Type B pancreatic cell (in vitro differentiated cells): ENCODE data around the gene KRT24. TPM values are rescaled to one million over a fixed set of nuclear protein-coding genes. Genes with fewer than 3 reads are reported as not detected.

Experiments used
- DNase-seq: peaks from one replicate; pipeline ENCODE4 v3.0.0; 2021; ENCODE audit warnings: mixed read lengths; ENCODE audit not compliant: unreplicated experiment; ENCODE audit errors: extremely low spot score
- H3K27ac Mint-ChIP-seq: 2 replicates; pipeline ENCODE4 v1.8.0; 2021; ENCODE audit warnings: mild to moderate bottlenecking, mixed read lengths
- H3K27me3 Mint-ChIP-seq: 2 replicates; pipeline ENCODE4 v1.8.0; 2021; ENCODE audit warnings: mixed read lengths
- H3K36me3 Mint-ChIP-seq: 2 replicates; pipeline ENCODE4 v1.8.0; 2021; ENCODE audit warnings: mixed read lengths
- H3K4me1 Mint-ChIP-seq: one replicate; pipeline ENCODE4 v1.8.0; 2021; ENCODE audit warnings: mixed read lengths; ENCODE audit not compliant: unreplicated experiment
- H3K4me3 Mint-ChIP-seq: 2 replicates; pipeline ENCODE4 v1.8.0; 2021; ENCODE audit warnings: mild to moderate bottlenecking, mixed read lengths
- H3K9me3 Mint-ChIP-seq: 2 replicates; pipeline ENCODE4 v1.8.0; 2021; ENCODE audit warnings: mixed read lengths
- total RNA-seq: library from RNA; stranded (reverse); gene quantifications from 2 replicates; pipeline ENCODE4 v1.2.1, GENCODE V29; 2021; ENCODE audit warnings: low replicate concordance
- TF ChIP-seq, protein P1 (sequence below): fragments of 200-600 bp; sonication (generic); conservative IDR thresholded peaks from 2 replicates; pipeline ENCODE4 v1.5.0; 2021; ENCODE audit warnings: antibody characterized with exemption, mild to moderate bottlenecking

The KRT24 gene
- total RNA-seq, 1 donor from 2014 or later, result not detected

GRCh38 chr17:40695874-40696472 is 7.6 kb downstream of the KRT24 start:
- peaks cover 3% of the 10 kb centered on the region for H3K27me3 Mint-ChIP-seq
- no peak for DNase-seq
- H3K4me3 Mint-ChIP-seq, result no peak overlapping the region
- TF ChIP-seq, protein P1, sequence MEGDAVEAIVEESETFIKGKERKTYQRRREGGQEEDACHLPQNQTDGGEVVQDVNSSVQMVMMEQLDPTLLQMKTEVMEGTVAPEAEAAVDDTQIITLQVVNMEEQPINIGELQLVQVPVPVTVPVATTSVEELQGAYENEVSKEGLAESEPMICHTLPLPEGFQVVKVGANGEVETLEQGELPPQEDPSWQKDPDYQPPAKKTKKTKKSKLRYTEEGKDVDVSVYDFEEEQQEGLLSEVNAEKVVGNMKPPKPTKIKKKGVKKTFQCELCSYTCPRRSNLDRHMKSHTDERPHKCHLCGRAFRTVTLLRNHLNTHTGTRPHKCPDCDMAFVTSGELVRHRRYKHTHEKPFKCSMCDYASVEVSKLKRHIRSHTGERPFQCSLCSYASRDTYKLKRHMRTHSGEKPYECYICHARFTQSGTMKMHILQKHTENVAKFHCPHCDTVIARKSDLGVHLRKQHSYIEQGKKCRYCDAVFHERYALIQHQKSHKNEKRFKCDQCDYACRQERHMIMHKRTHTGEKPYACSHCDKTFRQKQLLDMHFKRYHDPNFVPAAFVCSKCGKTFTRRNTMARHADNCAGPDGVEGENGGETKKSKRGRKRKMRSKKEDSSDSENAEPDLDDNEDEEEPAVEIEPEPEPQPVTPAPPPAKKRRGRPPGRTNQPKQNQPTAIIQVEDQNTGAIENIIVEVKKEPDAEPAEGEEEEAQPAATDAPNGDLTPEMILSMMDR, result no peak
- H3K27ac Mint-ChIP-seq, result peak overlapping the region; percentile 40
- H3K4me1 Mint-ChIP-seq, result peaks cover 28% of the 10 kb centered on the region
- H3K9me3 Mint-ChIP-seq, result peaks cover 5% of the 10 kb centered on the region
- no peaks in the 10 kb centered on the region for H3K36me3 Mint-ChIP-seq

GRCh38 chr17:40694584-40694983 is 9.0 kb downstream of the KRT24 start:
- TF ChIP-seq, protein P1, result no peak
- peaks cover 5% of the 10 kb centered on the region for H3K9me3 Mint-ChIP-seq
- peak overlapping the region; percentile 66 for H3K4me3 Mint-ChIP-seq
- H3K4me1 Mint-ChIP-seq, result peaks cover 28% of the 10 kb centered on the region
- no peaks in the 10 kb centered on the region for H3K36me3 Mint-ChIP-seq
- H3K27ac Mint-ChIP-seq, result peak overlapping the region; percentile 90
- DNase-seq, result no peak
- peaks cover 3% of the 10 kb centered on the region for H3K27me3 Mint-ChIP-seq

DNA sequence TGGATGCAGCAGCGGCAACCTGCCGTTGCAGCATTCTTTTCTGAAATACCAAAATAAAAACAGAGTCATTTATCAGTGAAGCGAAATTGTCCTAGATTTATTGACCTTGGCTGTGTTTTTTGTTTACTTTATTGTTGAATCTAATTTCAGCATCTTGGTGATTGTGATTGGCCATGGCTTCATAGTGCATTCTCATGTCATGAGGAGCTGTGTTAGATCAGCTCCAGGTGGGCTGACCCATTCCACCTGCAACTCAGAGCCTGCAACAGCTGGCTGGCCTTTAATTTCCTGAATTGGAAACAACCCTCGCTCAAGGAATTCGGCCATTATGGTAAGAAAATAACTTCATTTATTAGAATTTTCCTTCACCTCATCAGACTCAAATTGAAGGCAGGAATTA is 16.4 kb downstream of the KRT24 start:
- Mint-ChIP-seq H3K27ac (no peak overlapping the region), H3K36me3 (no peaks in the 10 kb centered on the region), H3K4me1 (no peaks in the 10 kb centered on the region), H3K27me3 (peaks cover 2% of the 10 kb centered on the region), H3K9me3 (no peaks in the 10 kb centered on the region), H3K4me3 (no peak overlapping the region)
- TF ChIP-seq, protein P1, result no peak
- DNase-seq, result no peak

GRCh38 chr17:40686192-40686591 is 17.4 kb downstream of the KRT24 start:
- Mint-ChIP-seq H3K27ac (no peak overlapping the region), H3K36me3 (no peaks in the 10 kb centered on the region), H3K4me1 (no peaks in the 10 kb centered on the region), H3K27me3 (peaks cover 8% of the 10 kb centered on the region), H3K9me3 (no peaks in the 10 kb centered on the region), H3K4me3 (no peak overlapping the region)
- TF ChIP-seq, protein P1, result no peak
- no peak for DNase-seq

DNA sequence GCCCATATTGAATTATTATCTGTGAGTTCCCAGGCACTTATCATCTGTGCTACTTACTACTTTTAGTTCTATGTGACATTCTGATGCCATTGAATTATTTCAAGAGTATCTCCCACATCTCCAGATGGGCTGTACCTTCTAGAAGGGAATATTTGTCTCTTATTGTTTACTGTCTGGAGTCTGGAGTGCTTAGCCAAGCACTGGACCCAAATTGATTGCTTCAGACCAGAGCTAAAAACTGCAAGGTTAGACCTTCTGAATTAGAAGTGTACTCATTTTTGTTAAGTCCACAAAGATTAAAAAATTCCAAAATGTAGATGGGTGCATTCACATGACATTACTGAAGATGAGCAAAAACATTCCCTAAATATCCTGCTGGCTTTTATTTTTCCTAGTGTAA is 22.6 kb downstream of the KRT24 start:
- H3K4me3 Mint-ChIP-seq, result no peak overlapping the region
- DNase-seq, result no peak
- TF ChIP-seq, protein P1, result no peak
- H3K27ac Mint-ChIP-seq, result no peak overlapping the region
- no peaks in the 10 kb centered on the region for H3K36me3 Mint-ChIP-seq
- H3K4me1 Mint-ChIP-seq, result no peaks in the 10 kb centered on the region
- no peaks in the 10 kb centered on the region for H3K9me3 Mint-ChIP-seq
- H3K27me3 Mint-ChIP-seq, result peaks cover 34% of the 10 kb centered on the region

DNA sequence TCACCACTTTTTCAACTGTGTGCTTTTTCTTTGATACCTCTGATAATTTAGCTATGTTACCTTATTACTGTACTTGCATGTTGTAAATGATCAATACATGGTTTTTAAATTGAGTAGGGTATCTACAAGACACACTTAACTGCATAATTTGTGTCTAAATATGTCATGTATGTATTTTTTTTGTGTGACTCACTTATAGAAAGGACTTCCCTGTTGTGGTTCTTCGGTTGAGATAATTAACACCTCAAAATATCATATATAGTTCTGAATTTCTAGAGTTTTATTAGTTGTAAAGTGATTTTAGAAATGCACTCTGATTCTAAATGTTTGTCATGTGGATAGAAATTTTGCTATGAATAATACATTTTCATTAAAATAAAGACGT is 24.0 kb downstream of the KRT24 start:
- Mint-ChIP-seq H3K27ac (no peak overlapping the region), H3K4me3 (no peak overlapping the region), H3K36me3 (no peaks in the 10 kb centered on the region), H3K4me1 (no peaks in the 10 kb centered on the region), H3K27me3 (peaks cover 41% of the 10 kb centered on the region), H3K9me3 (no peaks in the 10 kb centered on the region)
- TF ChIP-seq, protein P1, result no peak
- no peak for DNase-seq
